ENCODE results near the gene RIPPLY1.

DNA sequence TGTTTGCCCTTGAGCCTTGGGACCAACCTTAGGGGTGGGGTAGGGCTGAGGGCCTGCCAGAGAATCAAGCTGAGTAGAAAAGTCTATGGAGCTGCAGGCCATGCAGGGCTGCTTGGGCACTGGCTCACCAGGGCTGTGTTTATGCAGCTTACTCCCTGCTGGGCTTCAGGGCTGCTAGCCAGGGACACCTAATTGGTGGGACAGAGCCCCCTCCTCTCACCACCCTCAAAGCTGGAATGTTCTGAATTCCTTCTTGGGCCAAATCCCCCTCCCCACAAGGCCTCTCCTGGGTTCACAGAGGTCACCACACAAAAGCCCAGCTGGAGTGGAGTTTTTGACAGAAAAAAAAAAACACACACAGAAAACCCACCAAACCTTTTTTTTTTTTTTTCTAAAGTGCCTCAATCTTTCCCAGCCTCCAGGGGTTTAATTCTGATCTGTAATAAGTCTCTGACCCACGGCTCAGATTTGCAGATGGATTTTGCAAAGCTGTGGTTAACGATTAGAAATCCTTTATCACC lies 16.9 kb upstream of the RIPPLY1 start, which contains the start of gene CLDN2:
- TF ChIP-seq POLR2AphosphoS5 (IDR thresholded peaks at IDR 0.05; ENCODE audit: borderline replicate concordance, low read depth, low read length) (no peak), EZH2 (IDR thresholded peaks at IDR 0.05) (no peak), FOXP2 (optimal IDR thresholded peaks at IDR 0.05; ENCODE audit: control extremely low read depth, extremely low read length, insufficient read depth) (no peak)
